ENCODE results near the gene DDX42. TPM values are rescaled to one million over a fixed set of nuclear protein-coding genes. Genes with fewer than 3 reads are reported as not detected.

DDX42 gene
- polyA plus RNA-seq, 1 donor from 2014 or later, result 115 TPM

GRCh38 chr17:63740464-63741142 is 33.4 kb upstream of the DDX42 start:
- Histone ChIP-seq H3F3A (ENCODE audit: insufficient read depth, low read length, poor library complexity, severe bottlenecking) (no peaks in the 10 kb centered on the region), H3K4me2 (ENCODE audit: low read length) (peak overlapping the region; percentile 81), H3K9me2 (ENCODE audit: insufficient read depth, low read length) (no peaks in the 10 kb centered on the region), H3K4me3 (ENCODE audit: low read length) (peak overlapping the region; percentile 95), H3K79me2 (replicated peaks; ENCODE audit: insufficient read depth, low read length) (peaks cover 10% of the 10 kb centered on the region), H2AFZ (ENCODE audit: low read depth, low read length) (peak overlapping the region; percentile 83), H3K27me3 (ENCODE audit: insufficient read depth, low read depth, low read length) (no peaks in the 10 kb centered on the region), H3K36me3 (ENCODE audit: insufficient read depth, low read length) (no peaks in the 10 kb centered on the region), H3K9ac (ENCODE audit: low read length) (peak overlapping the region; percentile 90), H3K27ac (ENCODE audit: low read length) (peak overlapping the region; percentile 92), H3K9me3 (ENCODE audit: low read length) (no peaks in the 10 kb centered on the region), H4K20me1 (ENCODE audit: insufficient read depth) (no peaks in the 10 kb centered on the region)
- TF ChIP-seq TAF1 (IDR thresholded peaks at IDR 0.05; ENCODE audit: low read depth) (no peak), RAD21 (conservative IDR thresholded peaks at IDR 0.05) (no peak), EZH2 (IDR thresholded peaks at IDR 0.05; ENCODE audit: borderline replicate concordance, insufficient read depth, low read length, poor library complexity, severe bottlenecking) (no peak), MXI1 (conservative IDR thresholded peaks at IDR 0.05; ENCODE audit: poor library complexity, severe bottlenecking) (no peak), SMC3 (conservative IDR thresholded peaks at IDR 0.05; ENCODE audit: poor library complexity) (no peak), EP300 (conservative IDR thresholded peaks at IDR 0.05; ENCODE audit: poor library complexity, severe bottlenecking) (no peak), POLR2AphosphoS5 (IDR thresholded peaks at IDR 0.05) (no peak)
- TF ChIP-seq, protein P1, sequence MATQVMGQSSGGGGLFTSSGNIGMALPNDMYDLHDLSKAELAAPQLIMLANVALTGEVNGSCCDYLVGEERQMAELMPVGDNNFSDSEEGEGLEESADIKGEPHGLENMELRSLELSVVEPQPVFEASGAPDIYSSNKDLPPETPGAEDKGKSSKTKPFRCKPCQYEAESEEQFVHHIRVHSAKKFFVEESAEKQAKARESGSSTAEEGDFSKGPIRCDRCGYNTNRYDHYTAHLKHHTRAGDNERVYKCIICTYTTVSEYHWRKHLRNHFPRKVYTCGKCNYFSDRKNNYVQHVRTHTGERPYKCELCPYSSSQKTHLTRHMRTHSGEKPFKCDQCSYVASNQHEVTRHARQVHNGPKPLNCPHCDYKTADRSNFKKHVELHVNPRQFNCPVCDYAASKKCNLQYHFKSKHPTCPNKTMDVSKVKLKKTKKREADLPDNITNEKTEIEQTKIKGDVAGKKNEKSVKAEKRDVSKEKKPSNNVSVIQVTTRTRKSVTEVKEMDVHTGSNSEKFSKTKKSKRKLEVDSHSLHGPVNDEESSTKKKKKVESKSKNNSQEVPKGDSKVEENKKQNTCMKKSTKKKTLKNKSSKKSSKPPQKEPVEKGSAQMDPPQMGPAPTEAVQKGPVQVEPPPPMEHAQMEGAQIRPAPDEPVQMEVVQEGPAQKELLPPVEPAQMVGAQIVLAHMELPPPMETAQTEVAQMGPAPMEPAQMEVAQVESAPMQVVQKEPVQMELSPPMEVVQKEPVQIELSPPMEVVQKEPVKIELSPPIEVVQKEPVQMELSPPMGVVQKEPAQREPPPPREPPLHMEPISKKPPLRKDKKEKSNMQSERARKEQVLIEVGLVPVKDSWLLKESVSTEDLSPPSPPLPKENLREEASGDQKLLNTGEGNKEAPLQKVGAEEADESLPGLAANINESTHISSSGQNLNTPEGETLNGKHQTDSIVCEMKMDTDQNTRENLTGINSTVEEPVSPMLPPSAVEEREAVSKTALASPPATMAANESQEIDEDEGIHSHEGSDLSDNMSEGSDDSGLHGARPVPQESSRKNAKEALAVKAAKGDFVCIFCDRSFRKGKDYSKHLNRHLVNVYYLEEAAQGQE (IDR thresholded peaks at IDR 0.05; ENCODE audit: borderline replicate concordance), result no peak
- TF ChIP-seq, protein P2, sequence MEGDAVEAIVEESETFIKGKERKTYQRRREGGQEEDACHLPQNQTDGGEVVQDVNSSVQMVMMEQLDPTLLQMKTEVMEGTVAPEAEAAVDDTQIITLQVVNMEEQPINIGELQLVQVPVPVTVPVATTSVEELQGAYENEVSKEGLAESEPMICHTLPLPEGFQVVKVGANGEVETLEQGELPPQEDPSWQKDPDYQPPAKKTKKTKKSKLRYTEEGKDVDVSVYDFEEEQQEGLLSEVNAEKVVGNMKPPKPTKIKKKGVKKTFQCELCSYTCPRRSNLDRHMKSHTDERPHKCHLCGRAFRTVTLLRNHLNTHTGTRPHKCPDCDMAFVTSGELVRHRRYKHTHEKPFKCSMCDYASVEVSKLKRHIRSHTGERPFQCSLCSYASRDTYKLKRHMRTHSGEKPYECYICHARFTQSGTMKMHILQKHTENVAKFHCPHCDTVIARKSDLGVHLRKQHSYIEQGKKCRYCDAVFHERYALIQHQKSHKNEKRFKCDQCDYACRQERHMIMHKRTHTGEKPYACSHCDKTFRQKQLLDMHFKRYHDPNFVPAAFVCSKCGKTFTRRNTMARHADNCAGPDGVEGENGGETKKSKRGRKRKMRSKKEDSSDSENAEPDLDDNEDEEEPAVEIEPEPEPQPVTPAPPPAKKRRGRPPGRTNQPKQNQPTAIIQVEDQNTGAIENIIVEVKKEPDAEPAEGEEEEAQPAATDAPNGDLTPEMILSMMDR (IDR thresholded peaks at IDR 0.05; ENCODE audit: poor library complexity, severe bottlenecking), result no peak

DNA sequence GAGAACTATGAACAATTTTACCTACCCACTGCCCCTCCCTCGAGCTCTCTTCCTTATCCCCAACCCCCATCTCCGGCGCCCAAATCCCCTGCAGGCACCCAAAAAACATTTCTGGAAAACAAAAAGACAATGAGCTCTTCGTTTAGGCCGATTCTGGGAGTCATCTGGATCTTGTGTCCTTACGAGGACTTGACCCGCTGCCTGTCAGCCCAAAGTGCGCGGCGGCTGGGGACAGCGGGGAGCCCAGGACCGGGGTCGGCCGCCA is 32.9 kb upstream of the DDX42 start:
- Histone ChIP-seq H3K9me2 (ENCODE audit: insufficient read depth, low read length) (no peaks in the 10 kb centered on the region), H3K36me3 (ENCODE audit: insufficient read depth, low read length) (no peaks in the 10 kb centered on the region), H4K20me1 (ENCODE audit: insufficient read depth) (no peaks in the 10 kb centered on the region), H3K9me3 (ENCODE audit: low read length) (no peaks in the 10 kb centered on the region), H3K79me2 (replicated peaks; ENCODE audit: insufficient read depth, low read length) (peaks cover 10% of the 10 kb centered on the region), H3K9ac (ENCODE audit: low read length) (peak overlapping the region; percentile 90), H2AFZ (ENCODE audit: low read depth, low read length) (peak overlapping the region; percentile 83), H3K4me2 (ENCODE audit: low read length) (peak overlapping the region; percentile 81), H3K27ac (ENCODE audit: low read length) (peak overlapping the region; percentile 92), H3K27me3 (ENCODE audit: insufficient read depth, low read depth, low read length) (no peaks in the 10 kb centered on the region), H3F3A (ENCODE audit: insufficient read depth, low read length, poor library complexity, severe bottlenecking) (no peaks in the 10 kb centered on the region), H3K4me3 (ENCODE audit: low read length) (peak overlapping the region; percentile 95)
- TF ChIP-seq POLR2AphosphoS5 (IDR thresholded peaks at IDR 0.05) (no peak), RAD21 (conservative IDR thresholded peaks at IDR 0.05) (no peak)
